GM12873 (cell line): ENCODE results near the gene PTTG2.

Experiments
- TF ChIP-seq, protein P1 (sequence below): IDR thresholded peaks from 2 replicates; pipeline ENCODE4 v1.5.1; 2012; ENCODE audit warnings: low read depth, mild to moderate bottlenecking, moderate library complexity, low read length, control low read depth; ENCODE audit not compliant: insufficient read depth; ENCODE audit errors: missing control alignments

PTTG2 gene

DNA sequence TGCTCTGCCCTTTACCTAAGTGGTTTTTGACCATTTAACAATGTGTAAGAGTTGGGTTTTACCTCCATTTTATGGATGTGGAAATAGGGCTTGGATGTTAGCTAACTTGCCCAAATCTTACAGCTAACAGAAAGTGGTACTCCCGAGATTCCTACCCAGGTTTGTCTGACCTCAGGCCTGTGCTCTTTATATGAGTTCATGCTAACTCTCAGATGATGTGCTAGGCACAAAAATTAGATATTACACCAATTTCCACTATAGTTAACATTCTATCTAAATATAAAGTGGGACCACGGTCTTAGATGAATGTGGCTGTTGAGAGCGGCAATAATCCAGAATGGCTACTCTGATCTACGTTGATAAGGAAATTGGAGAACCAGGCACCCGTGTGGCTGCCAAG, at the start of gene PTTG2:
Gene PTTG2 (plus strand): TSS at position 301 of the 400 bp plus-strand sequence. CDS start 37 bp downstream, at position 338.
- TF ChIP-seq, protein P1, sequence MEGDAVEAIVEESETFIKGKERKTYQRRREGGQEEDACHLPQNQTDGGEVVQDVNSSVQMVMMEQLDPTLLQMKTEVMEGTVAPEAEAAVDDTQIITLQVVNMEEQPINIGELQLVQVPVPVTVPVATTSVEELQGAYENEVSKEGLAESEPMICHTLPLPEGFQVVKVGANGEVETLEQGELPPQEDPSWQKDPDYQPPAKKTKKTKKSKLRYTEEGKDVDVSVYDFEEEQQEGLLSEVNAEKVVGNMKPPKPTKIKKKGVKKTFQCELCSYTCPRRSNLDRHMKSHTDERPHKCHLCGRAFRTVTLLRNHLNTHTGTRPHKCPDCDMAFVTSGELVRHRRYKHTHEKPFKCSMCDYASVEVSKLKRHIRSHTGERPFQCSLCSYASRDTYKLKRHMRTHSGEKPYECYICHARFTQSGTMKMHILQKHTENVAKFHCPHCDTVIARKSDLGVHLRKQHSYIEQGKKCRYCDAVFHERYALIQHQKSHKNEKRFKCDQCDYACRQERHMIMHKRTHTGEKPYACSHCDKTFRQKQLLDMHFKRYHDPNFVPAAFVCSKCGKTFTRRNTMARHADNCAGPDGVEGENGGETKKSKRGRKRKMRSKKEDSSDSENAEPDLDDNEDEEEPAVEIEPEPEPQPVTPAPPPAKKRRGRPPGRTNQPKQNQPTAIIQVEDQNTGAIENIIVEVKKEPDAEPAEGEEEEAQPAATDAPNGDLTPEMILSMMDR = no peak

DNA sequence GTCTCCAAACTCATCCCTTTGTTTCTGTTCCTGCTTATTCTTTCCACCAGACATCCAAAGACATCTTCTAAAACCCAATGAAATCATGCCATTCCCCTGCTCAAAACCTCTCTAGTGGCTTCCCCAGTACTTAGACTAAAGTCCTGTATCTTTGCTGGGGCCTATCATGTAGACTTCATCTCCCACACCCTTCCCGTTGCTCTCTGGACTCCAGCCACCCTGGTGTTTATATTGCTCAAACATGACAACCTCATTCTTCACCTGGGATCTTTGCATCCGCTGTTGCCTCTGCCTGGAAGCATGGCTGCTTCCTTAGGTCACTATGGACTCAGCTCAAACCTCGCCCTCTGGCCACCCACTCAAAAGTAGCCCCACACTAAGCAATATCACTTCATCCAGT, 45.7 kb upstream of the PTTG2 start:
- TF ChIP-seq, protein P1 = no peak

DNA sequence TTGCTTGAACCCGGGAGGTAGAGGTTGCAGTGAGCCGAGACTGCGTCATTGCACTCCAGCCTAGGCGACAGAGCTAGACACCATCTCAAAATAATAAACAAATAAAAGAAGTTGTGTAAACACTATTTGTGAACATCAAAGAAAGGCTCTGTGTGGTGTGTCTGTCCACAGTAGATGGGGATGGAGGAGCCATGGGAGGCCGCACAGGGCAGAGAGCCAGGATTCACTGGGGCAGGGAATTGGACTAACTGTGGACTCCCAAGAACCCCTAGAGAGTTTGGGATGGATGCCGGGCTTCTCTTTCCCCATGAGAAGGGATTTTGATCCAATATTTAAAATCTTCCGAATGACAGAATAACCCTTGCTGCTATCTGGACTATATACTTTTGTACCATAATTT, 42.8 kb upstream of the PTTG2 start:
- TF ChIP-seq, protein P1 = no peak

DNA sequence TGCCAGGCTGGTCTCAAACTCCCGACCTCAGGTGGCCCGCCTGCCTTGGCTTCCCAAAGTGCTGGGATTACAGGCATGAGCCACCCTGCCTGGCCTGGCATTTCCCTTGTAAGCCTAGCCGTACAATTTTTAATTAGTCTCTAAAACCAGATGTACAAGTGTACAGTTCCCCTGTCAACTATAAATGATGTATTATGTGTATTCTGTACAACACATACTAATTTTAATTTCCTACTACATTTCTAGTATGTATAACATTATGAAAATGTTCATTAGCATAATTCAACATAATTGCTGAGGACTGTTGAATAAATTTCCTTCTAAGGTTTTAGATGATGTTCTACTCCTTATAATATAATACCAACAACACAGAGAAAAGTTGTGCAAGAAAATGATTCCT, 41.5 kb upstream of the PTTG2 start:
- TF ChIP-seq, protein P1 = no peak

- TF ChIP-seq, protein P1 = no peak
Measured at GRCh38 chr4:37922328-37922727, 37.9 kb upstream of the PTTG2 start.

- TF ChIP-seq, protein P1 = no peak
Measured at GRCh38 chr4:37924946-37925345, 35.3 kb upstream of the PTTG2 start.

DNA sequence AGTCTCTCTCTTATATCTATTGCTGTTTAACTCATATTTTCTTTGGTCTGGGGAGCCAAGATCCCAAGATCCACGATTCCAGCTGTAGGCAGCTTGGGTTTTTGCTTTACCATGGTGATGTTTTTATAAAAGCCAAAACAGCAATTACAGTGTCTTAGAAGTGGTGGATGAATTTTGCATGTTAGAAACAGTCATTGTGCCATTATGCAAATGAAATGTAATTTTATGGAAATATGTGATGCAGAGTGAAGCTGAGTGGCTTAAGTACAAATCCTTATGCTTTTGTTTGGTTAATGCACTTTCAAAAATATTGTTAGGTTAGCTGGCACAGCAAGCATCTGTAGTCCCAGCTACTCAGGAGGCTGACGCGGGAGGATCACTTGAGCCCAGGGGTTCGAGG, 32.8 kb upstream of the PTTG2 start:
- TF ChIP-seq, protein P1 = no peak
